Measurements from ENCODE around the gene PWWP2B. TPM values are rescaled to one million over a fixed set of nuclear protein-coding genes. Genes with fewer than 3 reads are reported as not detected.

PWWP2B gene
- total and polyA plus RNA-seq, 2 of the 13 experiments (the other 11 are each of a cell fraction or from before 2014, with no cell fraction given), result 2.3 to 4.7 TPM

GRCh38 chr10:132385721-132386418 lies 11.1 kb upstream of the PWWP2B start:
- 46% methylated on average over 5 of the region's 18 CpGs for WGBS (ENCODE audit: low lambda C conversion rate)
- POLR2A ChIA-PET, result no interaction called here
- Histone ChIP-seq H3K4me1 (ENCODE audit: insufficient read depth, low read length) (peaks cover 63% of the 10 kb centered on the region), H3K27ac (ENCODE audit: extremely low read length, insufficient read depth, low read length) (no peak overlapping the region), H3K36me3 (replicated peaks in 1 of 2; ENCODE audit: control insufficient read depth in 1 of 2, insufficient read depth in 2 of 2, low read length in 2 of 2) (no peaks in the 10 kb centered on the region), H2AFZ (ENCODE audit: low read length) (no peak overlapping the region), H4K20me1 (ENCODE audit: insufficient read depth, low read length) (no peaks in the 10 kb centered on the region), H3K79me2 (ENCODE audit: insufficient read depth, low read length) (no peaks in the 10 kb centered on the region), H3K9me3 (ENCODE audit: low read length) (no peaks in the 10 kb centered on the region), H3K9ac (ENCODE audit: insufficient read depth, low read depth, low read length) (no peak overlapping the region), H3K27me3 (ENCODE audit: control insufficient read depth in 1 of 2, insufficient read depth in 2 of 2, low read length in 2 of 2) (peaks cover 3 to 34% of the 10 kb centered on the region in 2 experiments; a peak in 2 of 5 replicates), H3K4me3 (replicated peaks in 1 of 3; ENCODE audit: insufficient read depth in 1 of 3, low read depth in 2 of 3, low read length in 3 of 3) (no peak overlapping the region), H3K4me2 (ENCODE audit: low read depth, low read length) (no peak overlapping the region)
- intact Hi-C loops (cut with micrococcal nuclease; ENCODE audit: unreplicated experiment) (no loop called here), in situ Hi-C loops (cut with HindIII; ENCODE audit: extremely low pct_ligation_motif_present, low pct_unique_long_range_greater_than_20kb) (loop anchor here (5.0 to 10.0 kb wide), 2 partner anchors 66 to 249 kb away; no protein-coding TSS in a partner anchor)
- CTCF ChIA-PET (ENCODE audit: low intra/inter-chr PET ratio, low total read pairs), result no interaction called here
- DNase-seq (ENCODE audit: low spot score) (no peak), FAIRE-seq (no peak), ATAC-seq (no peak)
- TF ChIP-seq NONO (IDR thresholded peaks at IDR 0.05) (no peak), NONO (CRISPR knock-in tag; conservative IDR thresholded peaks at IDR 0.05) (no peak), BRCA1 (CRISPR knock-in tag; IDR thresholded peaks at IDR 0.05) (no peak), MED13 (CRISPR knock-in tag; IDR thresholded peaks at IDR 0.05) (no peak), TBX2 (CRISPR knock-in tag; IDR thresholded peaks at IDR 0.05; ENCODE audit: borderline replicate concordance) (no peak), ZBTB44 (CRISPR knock-in tag; IDR thresholded peaks at IDR 0.05) (no peak)
- no TSS peak for BruUV-seq (replicated peaks)

DNA sequence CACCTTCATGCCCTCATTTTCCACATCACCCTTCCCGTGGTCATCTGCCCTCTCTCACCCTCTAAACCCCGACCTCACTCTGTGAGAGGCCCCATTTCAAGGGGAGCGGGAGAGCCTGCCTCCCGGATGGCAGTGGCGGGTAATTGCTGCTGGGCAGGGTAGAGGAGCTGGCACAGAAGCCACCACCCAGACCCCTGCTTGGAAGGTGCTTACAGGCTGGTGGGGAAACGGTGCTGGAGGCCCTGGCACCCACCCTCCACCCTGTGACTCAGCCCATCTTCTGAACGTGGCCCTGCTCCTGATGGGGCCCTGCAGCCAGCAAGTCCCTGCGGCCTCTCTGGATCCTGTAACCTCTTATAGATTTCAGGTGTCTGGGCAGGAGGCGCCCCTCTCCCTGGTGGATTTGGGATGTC lies 10.6 kb upstream of the PWWP2B start:
- Histone ChIP-seq H3K36me3 (replicated peaks in 1 of 2; ENCODE audit: control insufficient read depth in 1 of 2, insufficient read depth in 2 of 2, low read length in 2 of 2) (no peaks in the 10 kb centered on the region), H3K4me1 (ENCODE audit: insufficient read depth, low read length) (peaks cover 63% of the 10 kb centered on the region), H3K27ac (ENCODE audit: extremely low read length, insufficient read depth, low read length) (no peak overlapping the region), H3K79me2 (ENCODE audit: insufficient read depth, low read length) (no peaks in the 10 kb centered on the region), H4K20me1 (ENCODE audit: insufficient read depth, low read length) (no peaks in the 10 kb centered on the region), H3K4me2 (ENCODE audit: low read depth, low read length) (no peak overlapping the region), H3K9ac (ENCODE audit: insufficient read depth, low read depth, low read length) (no peak overlapping the region), H2AFZ (ENCODE audit: low read length) (no peak overlapping the region), H3K4me3 (replicated peaks in 1 of 3; ENCODE audit: insufficient read depth in 1 of 3, low read depth in 2 of 3, low read length in 3 of 3) (no peak overlapping the region), H3K27me3 (ENCODE audit: control insufficient read depth in 1 of 2, insufficient read depth in 2 of 2, low read length in 2 of 2) (peaks cover 3 to 32% of the 10 kb centered on the region in 2 experiments; a peak in 2 of 5 replicates), H3K9me3 (ENCODE audit: low read length) (no peaks in the 10 kb centered on the region)
- no TSS peak for BruUV-seq (replicated peaks)
- FAIRE-seq (no peak), DNase-seq (ENCODE audit: low spot score) (no peak), ATAC-seq (no peak)
- POLR2A ChIA-PET, result no interaction called here
- in situ Hi-C loops (cut with HindIII; ENCODE audit: extremely low pct_ligation_motif_present, low pct_unique_long_range_greater_than_20kb), result loop anchor here (5.0 to 10.0 kb wide), 2 partner anchors 66 to 248 kb away; no protein-coding TSS in a partner anchor
- CTCF ChIA-PET (ENCODE audit: low intra/inter-chr PET ratio, low total read pairs), result no interaction called here
- intact Hi-C loops (cut with micrococcal nuclease; ENCODE audit: unreplicated experiment), result no loop called here
- no peak for TF ChIP-seq TOE1 (CRISPR knock-in tag; IDR thresholded peaks at IDR 0.05)
- no peak for TF ChIP-seq TRAFD1 (CRISPR knock-in tag; IDR thresholded peaks at IDR 0.05; ENCODE audit: borderline replicate concordance)
- no peak for TF ChIP-seq ZNF772 (CRISPR knock-in tag; IDR thresholded peaks at IDR 0.05)
- no peak for TF ChIP-seq FOXJ3 (CRISPR knock-in tag; IDR thresholded peaks at IDR 0.05; ENCODE audit: borderline replicate concordance)
- no peak for TF ChIP-seq MXI1 (IDR thresholded peaks at IDR 0.05; ENCODE audit: borderline replicate concordance, low read depth, low read length)
- no peak for TF ChIP-seq ZNF703 (CRISPR knock-in tag; IDR thresholded peaks at IDR 0.05; ENCODE audit: borderline replicate concordance)
- WGBS (ENCODE audit: low lambda C conversion rate), result 48% methylated on average over 7 of the region's 9 CpGs
